ENCODE data around the gene SERINC2.
A peak's percentile ranks its signal among the peaks of the same experiment; 100 is the strongest.

Gene SERINC2

GRCh38 chr1:31417148-31417547 is 4.1 kb downstream of the SERINC2 start:
- Histone ChIP-seq H3K4me3 (ENCODE audit: low read length) (no peak overlapping the region), H3K4me1 (ENCODE audit: control insufficient read depth, insufficient read depth, low read length) (peaks cover 21% of the 10 kb centered on the region), H3K36me3 (ENCODE audit: control insufficient read depth, insufficient read depth, low read length, severe bottlenecking) (no peaks in the 10 kb centered on the region), H3K9ac (ENCODE audit: low read length) (no peak overlapping the region), H3K27me3 (replicated peaks; ENCODE audit: control insufficient read depth, insufficient read depth, low read length) (no peaks in the 10 kb centered on the region), H3K9me3 (ENCODE audit: control insufficient read depth, low read length) (no peaks in the 10 kb centered on the region)
- DNase-seq (ENCODE audit: low read depth), result peak; percentile 14

DNA sequence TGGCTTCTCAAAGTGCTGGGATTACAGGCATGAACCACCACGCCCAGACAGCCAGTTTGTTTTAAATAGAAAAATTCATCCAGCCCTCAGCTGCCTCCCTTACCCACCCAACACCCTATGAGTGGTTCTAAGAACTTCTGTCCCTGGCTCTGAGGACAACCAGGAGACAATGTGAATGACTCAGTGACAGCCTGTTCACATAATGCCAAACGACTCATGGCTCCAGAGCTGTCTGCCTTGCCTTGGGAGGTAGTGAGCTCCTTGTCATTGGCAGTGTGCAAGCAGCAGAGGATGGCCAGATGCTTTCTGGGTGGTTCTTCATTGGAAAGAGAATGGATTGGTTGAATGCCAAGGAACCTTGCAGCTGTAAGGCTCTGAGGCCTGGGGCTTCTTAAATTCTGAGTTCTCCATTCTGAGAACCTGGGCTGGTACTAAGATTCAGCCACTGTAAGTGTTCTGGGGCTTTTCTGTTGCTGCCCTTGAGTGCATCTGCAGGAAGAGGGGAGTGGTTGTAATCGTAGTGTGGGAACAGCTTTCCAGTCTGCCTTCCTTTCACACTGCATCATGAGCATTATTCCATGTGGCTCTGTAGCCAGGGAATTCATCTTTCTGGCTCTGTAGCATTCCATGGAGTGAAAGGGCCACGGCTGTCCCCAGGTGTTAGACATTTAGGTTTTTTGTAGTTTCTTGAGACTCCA is 5.8 kb downstream of the SERINC2 start:
- no peaks in the 10 kb centered on the region for H3K27me3 ChIP-seq (replicated peaks; ENCODE audit: control insufficient read depth, insufficient read depth, low read length)

GRCh38 chr1:31420716-31421115 is 7.7 kb downstream of the SERINC2 start:
- Histone ChIP-seq H3K9me3 (ENCODE audit: control insufficient read depth, low read length) (no peaks in the 10 kb centered on the region), H3K4me3 (ENCODE audit: low read length) (no peak overlapping the region), H3K9ac (ENCODE audit: low read length) (no peak overlapping the region), H3K36me3 (ENCODE audit: control insufficient read depth, insufficient read depth, low read length, severe bottlenecking) (no peaks in the 10 kb centered on the region), H3K27me3 (replicated peaks; ENCODE audit: control insufficient read depth, insufficient read depth, low read length) (no peaks in the 10 kb centered on the region), H3K4me1 (ENCODE audit: control insufficient read depth, insufficient read depth, low read length) (peaks cover 15% of the 10 kb centered on the region)
- DNase-seq (ENCODE audit: low read depth), result no peak

More for the DNA sequence above, 5.8 kb downstream of the SERINC2 start:
- no peak for DNase-seq (ENCODE audit: low read depth)
- Histone ChIP-seq H3K4me3 (ENCODE audit: low read length) (no peak overlapping the region), H3K9me3 (ENCODE audit: control insufficient read depth, low read length) (no peaks in the 10 kb centered on the region), H3K9ac (ENCODE audit: low read length) (no peak overlapping the region), H3K4me1 (ENCODE audit: control insufficient read depth, insufficient read depth, low read length) (peaks cover 22% of the 10 kb centered on the region), H3K36me3 (ENCODE audit: control insufficient read depth, insufficient read depth, low read length, severe bottlenecking) (no peaks in the 10 kb centered on the region)

DNA sequence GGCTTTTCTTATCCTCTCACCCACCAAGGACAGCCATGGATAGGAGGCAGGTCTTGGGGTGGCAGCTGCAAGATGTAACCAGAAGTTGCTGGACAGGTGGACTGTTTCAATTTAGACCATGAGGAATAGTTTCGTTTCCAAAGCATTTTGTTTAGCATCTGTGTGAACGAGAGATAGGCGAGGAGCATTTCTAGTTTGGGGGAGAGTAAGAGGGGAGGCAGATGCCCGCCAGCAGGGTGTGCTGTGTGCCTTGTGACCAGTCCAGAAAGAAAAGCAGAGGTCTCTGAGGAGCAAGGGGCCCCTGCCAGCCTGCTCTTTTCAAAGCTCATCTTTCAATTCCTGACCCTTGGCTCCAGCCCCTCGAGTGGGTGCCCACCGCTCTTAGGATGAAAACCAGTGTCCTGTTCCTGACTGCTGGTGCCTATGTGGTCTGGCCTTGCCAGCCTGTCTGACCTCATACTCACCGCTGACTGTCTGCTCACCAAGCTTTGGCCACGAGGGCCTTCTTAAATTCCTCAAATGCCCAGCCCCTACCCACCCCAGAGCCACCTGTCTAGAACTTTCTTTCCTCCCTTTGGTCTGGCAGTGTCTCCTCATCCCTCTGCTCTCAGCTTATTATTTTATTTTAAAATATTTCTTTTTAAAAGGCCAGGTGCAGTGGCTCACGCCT is 8.5 kb downstream of the SERINC2 start:
- no peaks in the 10 kb centered on the region for H3K9me3 ChIP-seq (ENCODE audit: control insufficient read depth, low read length)
- H3K27me3 ChIP-seq (replicated peaks; ENCODE audit: control insufficient read depth, insufficient read depth, low read length), result no peaks in the 10 kb centered on the region
- peak; percentile 30 for DNase-seq (ENCODE audit: low read depth)
- peaks cover 6% of the 10 kb centered on the region for H3K36me3 ChIP-seq (ENCODE audit: control insufficient read depth, insufficient read depth, low read length, severe bottlenecking)
- H3K4me1 ChIP-seq (ENCODE audit: control insufficient read depth, insufficient read depth, low read length), result peaks cover 15% of the 10 kb centered on the region
- no peak overlapping the region for H3K9ac ChIP-seq (ENCODE audit: low read length)
- H3K4me3 ChIP-seq (ENCODE audit: low read length), result no peak overlapping the region

- H3K4me3 ChIP-seq (ENCODE audit: low read length), result no peak overlapping the region
- H3K4me1 ChIP-seq (ENCODE audit: control insufficient read depth, insufficient read depth, low read length), result peaks cover 9% of the 10 kb centered on the region
- DNase-seq (ENCODE audit: low read depth), result peak; percentile 88
- H3K36me3 ChIP-seq (ENCODE audit: control insufficient read depth, insufficient read depth, low read length, severe bottlenecking), result peaks cover 16% of the 10 kb centered on the region
- no peak overlapping the region for H3K9ac ChIP-seq (ENCODE audit: low read length)
- no peaks in the 10 kb centered on the region for H3K27me3 ChIP-seq (replicated peaks; ENCODE audit: control insufficient read depth, insufficient read depth, low read length)
- H3K9me3 ChIP-seq (ENCODE audit: control insufficient read depth, low read length), result no peaks in the 10 kb centered on the region
These were observed 9.7 kb downstream of the SERINC2 start for GRCh38 chr1:31422505-31423319.

- no peaks in the 10 kb centered on the region for H3K27me3 ChIP-seq (replicated peaks; ENCODE audit: control insufficient read depth, insufficient read depth, low read length)
- H3K36me3 ChIP-seq (ENCODE audit: control insufficient read depth, insufficient read depth, low read length, severe bottlenecking), result peaks cover 16% of the 10 kb centered on the region
- no peaks in the 10 kb centered on the region for H3K9me3 ChIP-seq (ENCODE audit: control insufficient read depth, low read length)
- peaks cover 9% of the 10 kb centered on the region for H3K4me1 ChIP-seq (ENCODE audit: control insufficient read depth, insufficient read depth, low read length)
- no peak for DNase-seq (ENCODE audit: low read depth)
- no peak overlapping the region for H3K9ac ChIP-seq (ENCODE audit: low read length)
- H3K4me3 ChIP-seq (ENCODE audit: low read length), result no peak overlapping the region
These were observed 10.5 kb downstream of the SERINC2 start for GRCh38 chr1:31423418-31423947.

DNA sequence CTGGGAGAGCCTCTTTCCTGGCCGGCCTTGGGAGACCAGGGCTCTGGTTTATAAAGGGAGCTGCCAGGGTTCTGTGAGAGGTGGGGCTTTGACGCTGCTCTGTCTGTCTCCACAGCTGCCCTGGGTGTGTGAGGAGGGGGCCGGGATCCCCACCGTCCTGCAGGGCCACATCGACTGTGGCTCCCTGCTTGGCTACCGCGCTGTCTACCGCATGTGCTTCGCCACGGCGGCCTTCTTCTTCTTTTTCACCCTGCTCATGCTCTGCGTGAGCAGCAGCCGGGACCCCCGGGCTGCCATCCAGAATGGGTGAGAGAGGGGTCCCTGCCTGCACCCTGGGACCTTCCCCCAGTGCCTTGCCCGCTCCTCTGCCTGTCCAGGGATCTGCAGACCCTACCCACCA is 11.6 kb downstream of the SERINC2 start:
- Histone ChIP-seq H3K36me3 (ENCODE audit: control insufficient read depth, insufficient read depth, low read length, severe bottlenecking) (peaks cover 24% of the 10 kb centered on the region), H3K9me3 (ENCODE audit: control insufficient read depth, low read length) (no peaks in the 10 kb centered on the region), H3K27me3 (replicated peaks; ENCODE audit: control insufficient read depth, insufficient read depth, low read length) (no peaks in the 10 kb centered on the region), H3K4me1 (ENCODE audit: control insufficient read depth, insufficient read depth, low read length) (peaks cover 5% of the 10 kb centered on the region), H3K4me3 (ENCODE audit: low read length) (no peak overlapping the region), H3K9ac (ENCODE audit: low read length) (no peak overlapping the region)
- no peak for DNase-seq (ENCODE audit: low read depth)

DNA sequence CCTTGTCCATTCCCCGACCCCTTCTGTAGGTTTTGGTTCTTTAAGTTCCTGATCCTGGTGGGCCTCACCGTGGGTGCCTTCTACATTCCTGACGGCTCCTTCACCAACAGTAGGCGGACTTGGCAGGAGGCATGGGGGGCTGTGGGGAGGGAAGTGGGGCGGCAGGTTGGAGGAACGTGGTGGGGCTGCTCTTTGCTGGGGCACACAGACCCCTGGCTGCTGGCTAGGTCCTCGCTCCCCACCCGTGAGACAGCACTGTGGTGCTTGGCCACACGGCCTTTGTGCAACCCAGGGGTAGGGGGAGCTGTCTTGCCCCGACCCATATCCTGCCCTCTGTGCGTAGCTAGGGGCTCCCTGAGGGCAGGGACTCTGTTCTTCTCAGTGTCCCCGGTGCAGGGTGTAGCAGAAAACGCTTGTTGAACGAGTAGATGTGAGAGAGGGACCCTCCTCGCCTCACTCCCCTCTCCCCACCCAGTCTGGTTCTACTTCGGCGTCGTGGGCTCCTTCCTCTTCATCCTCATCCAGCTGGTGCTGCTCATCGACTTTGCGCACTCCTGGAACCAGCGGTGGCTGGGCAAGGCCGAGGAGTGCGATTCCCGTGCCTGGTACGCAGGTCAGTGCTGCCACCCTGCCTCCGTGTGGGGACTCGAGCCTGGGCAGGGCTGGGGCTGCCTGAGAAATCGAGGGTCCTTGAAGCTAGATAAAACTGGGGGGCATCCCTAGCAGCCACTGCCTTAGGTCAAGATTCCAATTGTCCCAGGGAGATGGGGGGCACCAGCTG is 12.5 kb downstream of the SERINC2 start:
- DNase-seq (ENCODE audit: low read depth), result no peak
- Histone ChIP-seq H3K9ac (ENCODE audit: low read length) (no peak overlapping the region), H3K9me3 (ENCODE audit: control insufficient read depth, low read length) (no peaks in the 10 kb centered on the region), H3K36me3 (ENCODE audit: control insufficient read depth, insufficient read depth, low read length, severe bottlenecking) (peaks cover 29% of the 10 kb centered on the region), H3K4me3 (ENCODE audit: low read length) (no peak overlapping the region), H3K4me1 (ENCODE audit: control insufficient read depth, insufficient read depth, low read length) (peaks cover 5% of the 10 kb centered on the region), H3K27me3 (replicated peaks; ENCODE audit: control insufficient read depth, insufficient read depth, low read length) (no peaks in the 10 kb centered on the region)

- Histone ChIP-seq H3K4me1 (ENCODE audit: control insufficient read depth, insufficient read depth, low read length) (peaks cover 5% of the 10 kb centered on the region), H3K27me3 (replicated peaks; ENCODE audit: control insufficient read depth, insufficient read depth, low read length) (no peaks in the 10 kb centered on the region), H3K9ac (ENCODE audit: low read length) (no peak overlapping the region), H3K9me3 (ENCODE audit: control insufficient read depth, low read length) (no peaks in the 10 kb centered on the region), H3K4me3 (ENCODE audit: low read length) (no peak overlapping the region), H3K36me3 (ENCODE audit: control insufficient read depth, insufficient read depth, low read length, severe bottlenecking) (peaks cover 29% of the 10 kb centered on the region)
- no peak for DNase-seq (ENCODE audit: low read depth)
These were observed 13.4 kb downstream of the SERINC2 start for GRCh38 chr1:31426249-31426922.

DNA sequence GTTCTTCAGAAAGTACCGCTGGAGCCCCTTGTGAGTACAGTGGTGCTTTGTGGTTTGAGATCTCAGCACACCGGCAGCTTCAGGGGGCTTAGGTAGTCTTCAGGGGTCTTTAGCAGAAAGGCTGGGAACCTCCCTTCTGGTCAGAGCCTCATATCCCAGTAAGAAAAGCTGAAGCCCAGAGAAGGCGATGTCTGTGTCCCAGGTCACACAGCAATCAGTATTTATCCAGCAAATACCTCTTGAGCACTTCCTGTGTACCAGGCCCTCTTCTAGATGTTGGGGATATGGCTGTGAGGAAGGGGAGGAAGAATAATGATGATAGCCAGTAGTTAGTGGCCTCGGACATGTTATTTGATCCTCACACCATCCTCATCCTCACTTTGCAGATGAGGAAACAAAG is 14.3 kb downstream of the SERINC2 start:
- no peaks in the 10 kb centered on the region for H3K27me3 ChIP-seq (replicated peaks; ENCODE audit: control insufficient read depth, insufficient read depth, low read length)
- H3K4me3 ChIP-seq (ENCODE audit: low read length), result no peak overlapping the region
- H3K4me1 ChIP-seq (ENCODE audit: control insufficient read depth, insufficient read depth, low read length), result peaks cover 3% of the 10 kb centered on the region
- no peak overlapping the region for H3K9ac ChIP-seq (ENCODE audit: low read length)
- H3K36me3 ChIP-seq (ENCODE audit: control insufficient read depth, insufficient read depth, low read length, severe bottlenecking), result peaks cover 29% of the 10 kb centered on the region
- DNase-seq (ENCODE audit: low read depth), result no peak
- no peaks in the 10 kb centered on the region for H3K9me3 ChIP-seq (ENCODE audit: control insufficient read depth, low read length)
